K562 (cell line): ENCODE data around the gene PAN2. TPM values are rescaled to one million over a fixed set of nuclear protein-coding genes. Genes with fewer than 3 reads are reported as not detected.

ENCODE experiments used
- ESRRA ChIP-seq: fragments of 450-650 bp; IDR thresholded peaks from 2 replicates; pipeline ENCODE4 v1.6.1; 2014; ENCODE audit warnings: low read depth, mild to moderate bottlenecking, moderate library complexity, borderline replicate concordance
- FOXP4 ChIP-seq: sonication (generic); formaldehyde crosslinking; IDR thresholded peaks from 2 replicates; pipeline ENCODE4 v1.8.0; 2022; ENCODE audit warnings: mild to moderate bottlenecking, missing genetic modification reagents, borderline replicate concordance
- HSF4 ChIP-seq: fragments of 250-450 bp; sonication (Bioruptor Pico); IDR thresholded peaks from 2 replicates; pipeline ENCODE4 v2.1.2; 2022; ENCODE audit warnings: mild to moderate bottlenecking, moderate library complexity, borderline replicate concordance
- JUN ChIP-seq, 2 experiments: sonication (generic) in 1 of 2; formaldehyde crosslinking in 1 of 2; IDR thresholded peaks; 2 replicates each; pipeline versions ENCODE4 v1.6.1 to v1.8.0; 2012 to 2022; ENCODE audit warnings: borderline replicate concordance in 2 of 2, mild to moderate bottlenecking in 2 of 2, improper control_type of control experiment in 1 of 2, low read depth in 1 of 2, low read length in 1 of 2, missing genetic modification reagents in 1 of 2
- KAT7 ChIP-seq: sonication (generic); formaldehyde crosslinking; IDR thresholded peaks from 2 replicates; pipeline ENCODE4 v1.8.0; 2022; ENCODE audit warnings: missing genetic modification reagents, mild to moderate bottlenecking, borderline replicate concordance
- LCOR ChIP-seq: sonication (generic); formaldehyde crosslinking; IDR thresholded peaks from 2 replicates; pipeline ENCODE4 v1.8.0; 2022; ENCODE audit warnings: mild to moderate bottlenecking, missing genetic modification reagents
- MEF2A ChIP-seq: IDR thresholded peaks from 2 replicates; pipeline ENCODE4 v1.6.1; 2011; ENCODE audit warnings: low read depth, mild to moderate bottlenecking, low read length, moderate library complexity; ENCODE audit not compliant: control insufficient read depth
- NFRKB ChIP-seq: fragments of 450-650 bp; IDR thresholded peaks from 2 replicates; pipeline ENCODE4 v1.6.1; 2016; ENCODE audit warnings: low read depth
- NONO ChIP-seq, 2 experiments: fragments of 200-400 bp in 1 of 2; fragments of 450-650 bp in 1 of 2; formaldehyde crosslinking in 1 of 2; IDR thresholded peaks; 2 replicates each; pipeline ENCODE4 v1.6.1; 2017; ENCODE audit warnings: low read depth in 2 of 2, mild to moderate bottlenecking in 2 of 2, moderate library complexity in 2 of 2, low read length in 1 of 2
- RBFOX2 ChIP-seq: fragments of 200-400 bp; formaldehyde crosslinking; IDR thresholded peaks from 2 replicates; pipeline ENCODE4 v1.6.1; 2017; ENCODE audit warnings: low read depth, mild to moderate bottlenecking, low read length, moderate library complexity
- RNF2 ChIP-seq: sonication (generic); IDR thresholded peaks from 2 replicates; pipeline ENCODE4 v1.6.1; 2016
- RNF219 ChIP-seq: fragments of 250-450 bp; sonication (Bioruptor Pico); IDR thresholded peaks from 2 replicates; pipeline ENCODE4 v1.5.0; 2022; ENCODE audit warnings: mild to moderate bottlenecking
- SAP30 ChIP-seq: fragments of 200-600 bp; sonication (generic); IDR thresholded peaks from 2 replicates; pipeline ENCODE4 v1.6.1; 2012; ENCODE audit warnings: borderline replicate concordance, low read depth, mild to moderate bottlenecking, moderate library complexity, low read length, control low read depth, inconsistent platforms; ENCODE audit not compliant: insufficient read depth, poor library complexity, severe bottlenecking
- ZFP91 ChIP-seq: sonication (generic); formaldehyde crosslinking; IDR thresholded peaks from 2 replicates; pipeline ENCODE4 v1.8.0; 2022; ENCODE audit warnings: mild to moderate bottlenecking, missing genetic modification reagents
- ZNF316 ChIP-seq: fragments of 450-650 bp; IDR thresholded peaks from 2 replicates; pipeline ENCODE4 v1.6.1; 2016
- ZNF512 ChIP-seq: IDR thresholded peaks from 2 replicates; pipeline ENCODE4 v1.6.1; 2016; ENCODE audit warnings: missing genetic modification characterization, missing compliant biosample characterization
- ZNF76 ChIP-seq: fragments of 250-450 bp; sonication (Bioruptor Pico); IDR thresholded peaks from 2 replicates; pipeline ENCODE4 v1.4.0; 2020; ENCODE audit warnings: mild to moderate bottlenecking, moderate library complexity, borderline replicate concordance
- polyA plus RNA-seq, 8 experiments: library from polyadenylated mRNA; depleted of rRNA in 4 of 8; stranded (reverse) in 5 of 8; unstranded in 3 of 8; fragments of >200 nt; fragmentation: Nextera tagmentation in 2 of 8; fragmentation: Illumina TruSeq in 1 of 8; extraction: Ambion mirVana in 2 of 8; extraction: Trizol in 1 of 8; gene quantifications; 2 replicates each; pipeline versions ENCODE4 v1.2.1 to v1.2.3, GENCODE V29; 2011 to 2014; ENCODE audit warnings: inconsistent platforms in 1 of 8, missing spikeins in 1 of 8
- total RNA-seq, 7 experiments: library from RNA; depleted of rRNA in 6 of 7; stranded (reverse); fragments of >200 nt in 6 of 7; fragmentation: Illumina TruSeq in 2 of 7; extraction: Trizol in 2 of 7; gene quantifications; 2 replicates each; pipeline versions ENCODE4 v1.2.1 to v1.2.3, GENCODE V29; 2011 to 2021; ENCODE audit warnings: low replicate concordance in 1 of 7

Gene PAN2
- total and polyA plus RNA-seq, 9 of the 15 experiments (the other 6 are each of a cell fraction or from before 2014, with no cell fraction given) = 15.0 to 66.1 (median 25.9) TPM

- TF ChIP-seq JUN (IDR thresholded peaks at IDR 0.05; ENCODE audit: borderline replicate concordance, low read depth, low read length) (no peak), JUN (CRISPR knock-in tag; IDR thresholded peaks at IDR 0.05; ENCODE audit: borderline replicate concordance) (peak; percentile 89; the same call in 1 of the 2 replicates), SAP30 (peak; percentile 92), ESRRA (peak; percentile 99; the same call in 1 of the 2 replicates), NONO (IDR thresholded peaks at IDR 0.05; ENCODE audit: low read depth in 2 of 2, low read length in 1 of 2) (peak in 1 of 2 experiments; percentile 75; a peak in 1 of 4 replicates), RNF219 (CRISPR knock-in tag) (no peak), NFRKB (no peak), ZFP91 (CRISPR knock-in tag) (peak; percentile 98), RNF2 (peak; percentile 33; the same call in 1 of the 2 replicates), ZNF316 (no peak), HSF4 (no peak), KAT7 (CRISPR knock-in tag) (peak; percentile 83; the same call in 1 of the 2 replicates), RBFOX2 (peak; percentile 98), LCOR (CRISPR knock-in tag) (peak; percentile 71; the same call in 1 of the 2 replicates), MEF2A (no peak), FOXP4 (no peak), ZNF76 (no peak), ZNF512 (tag) (no peak)
These were observed 33.8 kb downstream of the PAN2 start, which contains the start of gene CS (continued) for GRCh38 chr12:56299853-56300643.
